ENCODE data around the gene PHOX2B. TPM values are rescaled to one million over a fixed set of nuclear protein-coding genes. Genes with fewer than 3 reads are reported as not detected.
"Not testable (repeated sequence)": the region's sequence is repeated elsewhere in the genome, so short reads cannot be mapped to it uniquely, and the experiment has no call there.

Gene PHOX2B
- polyA plus RNA-seq, 1 donor: not detected

- no peak for DNase-seq (ENCODE audit: low read depth)
These were observed 403 bp downstream of the PHOX2B start for GRCh38 chr4:41748074-41748570.

- DNase-seq (ENCODE audit: low read depth): no peak
These were observed 1.1 kb downstream of the PHOX2B start for GRCh38 chr4:41747230-41748055.

GRCh38 chr4:41746440-41747229 lies 1.9 kb downstream of the PHOX2B start:
- no peak for DNase-seq (ENCODE audit: low read depth)

- no peak for DNase-seq (ENCODE audit: low read depth)
These were observed 2.5 kb downstream of the PHOX2B start for GRCh38 chr4:41746025-41746439.

GRCh38 chr4:41745292-41746024 lies 3.1 kb downstream of the PHOX2B start:
- no peak for DNase-seq (ENCODE audit: low read depth)

GRCh38 chr4:41744572-41745291 lies 3.8 kb downstream of the PHOX2B start:
- no peak for DNase-seq (ENCODE audit: low read depth)

GRCh38 chr4:41741354-41741753 lies 7.2 kb downstream of the PHOX2B start:
- no peak for DNase-seq (ENCODE audit: low read depth)

GRCh38 chr4:41737491-41737890 lies 11.0 kb downstream of the PHOX2B start:
- DNase-seq (ENCODE audit: low read depth): not testable (repeated sequence)

GRCh38 chr4:41734371-41734770 lies 14.2 kb downstream of the PHOX2B start:
- no peak for DNase-seq (ENCODE audit: low read depth)

GRCh38 chr4:41731569-41732126 lies 16.9 kb downstream of the PHOX2B start:
- no peak for DNase-seq (ENCODE audit: low read depth)

- DNase-seq (ENCODE audit: low read depth): no peak
These were observed 20.0 kb downstream of the PHOX2B start for GRCh38 chr4:41728573-41728913.

GRCh38 chr4:41727861-41728572 lies 20.5 kb downstream of the PHOX2B start:
- DNase-seq (ENCODE audit: low read depth): no peak

- DNase-seq (ENCODE audit: low read depth): no peak
These were observed 23.3 kb downstream of the PHOX2B start for GRCh38 chr4:41725254-41725653.

- no peak for DNase-seq (ENCODE audit: low read depth)
These were observed 25.2 kb downstream of the PHOX2B start for GRCh38 chr4:41723286-41723685.

GRCh38 chr4:41722181-41722580 lies 26.3 kb downstream of the PHOX2B start:
- no peak for DNase-seq (ENCODE audit: low read depth)

GRCh38 chr4:41719417-41719816 lies 29.1 kb downstream of the PHOX2B start:
- DNase-seq (ENCODE audit: low read depth): no peak

GRCh38 chr4:41718907-41719306 lies 29.6 kb downstream of the PHOX2B start:
- no peak for DNase-seq (ENCODE audit: low read depth)

- DNase-seq (ENCODE audit: low read depth): no peak
These were observed 33.4 kb downstream of the PHOX2B start for GRCh38 chr4:41715155-41715554.

- no peak for DNase-seq (ENCODE audit: low read depth)
These were observed 34.0 kb downstream of the PHOX2B start for GRCh38 chr4:41714364-41715000.

GRCh38 chr4:41713768-41714167 lies 34.8 kb downstream of the PHOX2B start:
- DNase-seq (ENCODE audit: low read depth): no peak
